ENCODE measurements around the gene SLC26A4.

- TF ChIP-seq CTCF (IDR thresholded peaks at IDR 0.05) (no peak), POLR2A (IDR thresholded peaks at IDR 0.05) (no peak), POLR2AphosphoS5 (IDR thresholded peaks at IDR 0.05) (no peak)
Measured at GRCh38 chr7:107703219-107703618, 42.6 kb downstream of the SLC26A4 start.
